A549 (cell line): Measurements from ENCODE around the gene RHOT2.

Source experiments
- CEBPB ChIP-seq, 2 experiments: fragments of >200 bp in 1 of 2; sonication (Bioruptor Twin) in 1 of 2; formaldehyde crosslinking in 1 of 2; IDR thresholded peaks; 2 replicates each; pipeline ENCODE4 v1.6.1; 2012 to 2016
- JUN ChIP-seq, 2 experiments: fragments of >200 bp; sonication (Bioruptor Twin); formaldehyde crosslinking; IDR thresholded peaks; 2 replicates in 1 of 2; 3 replicates in 1 of 2; pipeline ENCODE4 v1.6.1; 2016 to 2017
- MYC ChIP-seq: IDR thresholded peaks from 2 replicates; pipeline ENCODE4 v1.6.1; 2012; ENCODE audit warnings: mild to moderate bottlenecking, inconsistent platforms, low read length, improper control_type of control experiment, borderline replicate concordance
- TF ChIP-seq, protein P1 (sequence below): fragments of >200 bp; sonication (Bioruptor Twin); formaldehyde crosslinking; IDR thresholded peaks from 3 replicates; pipeline ENCODE4 v1.5.1; 2016

- TF ChIP-seq, protein P1, sequence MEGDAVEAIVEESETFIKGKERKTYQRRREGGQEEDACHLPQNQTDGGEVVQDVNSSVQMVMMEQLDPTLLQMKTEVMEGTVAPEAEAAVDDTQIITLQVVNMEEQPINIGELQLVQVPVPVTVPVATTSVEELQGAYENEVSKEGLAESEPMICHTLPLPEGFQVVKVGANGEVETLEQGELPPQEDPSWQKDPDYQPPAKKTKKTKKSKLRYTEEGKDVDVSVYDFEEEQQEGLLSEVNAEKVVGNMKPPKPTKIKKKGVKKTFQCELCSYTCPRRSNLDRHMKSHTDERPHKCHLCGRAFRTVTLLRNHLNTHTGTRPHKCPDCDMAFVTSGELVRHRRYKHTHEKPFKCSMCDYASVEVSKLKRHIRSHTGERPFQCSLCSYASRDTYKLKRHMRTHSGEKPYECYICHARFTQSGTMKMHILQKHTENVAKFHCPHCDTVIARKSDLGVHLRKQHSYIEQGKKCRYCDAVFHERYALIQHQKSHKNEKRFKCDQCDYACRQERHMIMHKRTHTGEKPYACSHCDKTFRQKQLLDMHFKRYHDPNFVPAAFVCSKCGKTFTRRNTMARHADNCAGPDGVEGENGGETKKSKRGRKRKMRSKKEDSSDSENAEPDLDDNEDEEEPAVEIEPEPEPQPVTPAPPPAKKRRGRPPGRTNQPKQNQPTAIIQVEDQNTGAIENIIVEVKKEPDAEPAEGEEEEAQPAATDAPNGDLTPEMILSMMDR, result no peak
- TF ChIP-seq JUN (IDR thresholded peaks at IDR 0.05), result no peak
- TF ChIP-seq CEBPB (IDR thresholded peaks at IDR 0.05), result no peak
- TF ChIP-seq MYC, result no peak
These were observed 8.1 kb downstream of the RHOT2 start for GRCh38 chr16:675884-676564.
